Left ventricle myocardium superior (tissue), 1 donor: ENCODE data around the gene ITGA8. TPM values are rescaled to one million over a fixed set of nuclear protein-coding genes. Genes with fewer than 3 reads are reported as not detected.
A peak's percentile ranks its signal among the peaks of the same experiment; 100 is the strongest.
"Not testable (repeated sequence)": the region's sequence is repeated elsewhere in the genome, so short reads cannot be mapped to it uniquely, and the experiment has no call there.

Experiments used
- ATAC-seq: fragments of 200-7000 bp; cut with Tn5 transposase; one replicate; pipeline ENCODE4 v1.9.1; 2020; ENCODE audit warnings: mild to moderate bottlenecking, moderate library complexity
- DNase-seq: peaks from one replicate; pipeline ENCODE4 v3.0.0-alpha.2; 2020
- intact Hi-C: fragments of 100-400 bp; cut with micrococcal nuclease; formaldehyde crosslinking; loops from one replicate; pipeline ENCODE4 v1.11.0; 2022
- long read RNA-seq: library from polyadenylated mRNA; unstranded; transcript quantifications from one replicate; pipeline ENCODE4 v2.0.0, GENCODE V29; 2021
- total RNA-seq: library from RNA; stranded (reverse); fragmentation: NEBNext Ultra II Directional; extraction: Animal tissue kit (Norgen Biotek cat#: 25700); gene quantifications from one replicate; pipeline ENCODE4 v1.2.1, GENCODE V29; 2021
- donor health status: DM: no; HTN: yes; CAD: no; lungs with severe emphysema.

ITGA8 gene
- 0.82 TPM for total RNA-seq
- long read RNA-seq, partial matches to known transcripts = 2 of 3 reads
- long read RNA-seq, other reads (novel, unspliced or antisense) = 1 of 3 reads

- peak; percentile 83 for ATAC-seq
- intact Hi-C loops = loop anchor here (10.0 kb wide), 3 partner anchors 105 to 285 kb away; no protein-coding TSS in a partner anchor
- DNase-seq = peak; percentile 52
These were observed at the start of gene ITGA8 for GRCh38 chr10:15719899-15720634. Gene ITGA8 (minus strand): TSS chr10:15719922. CDS start chr10:15719771, 151 bp downstream.

GRCh38 chr10:15764892-15765454 is 45.3 kb upstream of the ITGA8 start:
- no peak for DNase-seq
- intact Hi-C loops = no loop called here
- ATAC-seq = no peak

GRCh38 chr10:15763006-15763405 is 43.3 kb upstream of the ITGA8 start:
- DNase-seq = peak; percentile 42
- intact Hi-C loops = no loop called here
- peak; percentile 72 for ATAC-seq

- DNase-seq, ATAC-seq, intact Hi-C loops: not testable (repeated sequence)
These were observed 42.5 kb upstream of the ITGA8 start for GRCh38 chr10:15762239-15762638.

- DNase-seq, intact Hi-C loops, ATAC-seq: not testable (repeated sequence)
These were observed 41.5 kb upstream of the ITGA8 start for GRCh38 chr10:15761224-15761623.

- no peak for DNase-seq
- ATAC-seq = no peak
- intact Hi-C loops = no loop called here
These were observed 41.0 kb upstream of the ITGA8 start for GRCh38 chr10:15760681-15761080.

- no peak for ATAC-seq
- no peak for DNase-seq
- intact Hi-C loops = no loop called here
These were observed 39.5 kb upstream of the ITGA8 start for GRCh38 chr10:15759265-15759664.

- ATAC-seq = no peak
- intact Hi-C loops = no loop called here
- DNase-seq = no peak
These were observed 38.9 kb upstream of the ITGA8 start for GRCh38 chr10:15758618-15759017.

GRCh38 chr10:15754937-15755336 is 35.2 kb upstream of the ITGA8 start:
- intact Hi-C loops = no loop called here
- ATAC-seq (no peak), DNase-seq (no peak)

- intact Hi-C loops = no loop called here
- no peak for DNase-seq
- ATAC-seq = peak; percentile 45
These were observed 31.3 kb upstream of the ITGA8 start for GRCh38 chr10:15751046-15751445.

GRCh38 chr10:15748126-15748525 is 28.4 kb upstream of the ITGA8 start:
- no peak for ATAC-seq
- intact Hi-C loops = no loop called here
- no peak for DNase-seq

GRCh38 chr10:15747632-15748031 is 27.9 kb upstream of the ITGA8 start:
- DNase-seq (no peak), ATAC-seq (no peak)
- intact Hi-C loops = no loop called here

GRCh38 chr10:15745751-15746150 is 26.0 kb upstream of the ITGA8 start:
- intact Hi-C loops = no loop called here
- peak; percentile 98 for ATAC-seq
- DNase-seq = peak; percentile 52

GRCh38 chr10:15744217-15744865 is 24.6 kb upstream of the ITGA8 start:
- intact Hi-C loops = no loop called here
- ATAC-seq (no peak), DNase-seq (no peak)

GRCh38 chr10:15743443-15743842 is 23.7 kb upstream of the ITGA8 start:
- DNase-seq (no peak), ATAC-seq (no peak)
- intact Hi-C loops = no loop called here

GRCh38 chr10:15742836-15743235 is 23.1 kb upstream of the ITGA8 start:
- ATAC-seq = no peak
- intact Hi-C loops = no loop called here
- no peak for DNase-seq

GRCh38 chr10:15742102-15742501 is 22.4 kb upstream of the ITGA8 start:
- DNase-seq (no peak), ATAC-seq (no peak)
- intact Hi-C loops = no loop called here

- no peak for DNase-seq
- no peak for ATAC-seq
These were observed 21.9 kb upstream of the ITGA8 start for GRCh38 chr10:15741581-15741980.

GRCh38 chr10:15740261-15740660 is 20.5 kb upstream of the ITGA8 start:
- ATAC-seq (no peak), DNase-seq (no peak)
- intact Hi-C loops = no loop called here

More at GRCh38 chr10:15741581-15741980, 21.9 kb upstream of the ITGA8 start:
- intact Hi-C loops = no loop called here

GRCh38 chr10:15739254-15739970 is 19.7 kb upstream of the ITGA8 start:
- intact Hi-C loops = no loop called here
- no peak for DNase-seq
- peak; percentile 8 for ATAC-seq
